Hepatocyte (in vitro differentiated cells): ENCODE measurements around the gene FAM53B. TPM values are rescaled to one million over a fixed set of nuclear protein-coding genes. Genes with fewer than 3 reads are reported as not detected.

Experiments used
- DNase-seq: peaks from one replicate; pipeline ENCODE4 v3.0.0-alpha.2; 2016; ENCODE audit warnings: low spot score
- H2AFZ ChIP-seq: fragments of 200-600 bp; sonication (generic); 2 replicates; pipeline ENCODE4 v1.6.0; 2016; ENCODE audit warnings: antibody characterized with exemption, mild to moderate bottlenecking
- H3K27ac ChIP-seq: fragments of 200-600 bp; sonication (generic); 2 replicates; pipeline ENCODE4 v1.5.1; 2016; ENCODE audit warnings: mild to moderate bottlenecking
- H3K27me3 ChIP-seq: fragments of 200-600 bp; sonication (generic); 2 replicates; pipeline ENCODE4 v1.6.1; 2016
- H3K36me3 ChIP-seq: fragments of 200-600 bp; sonication (generic); replicated peaks from 2 replicates; pipeline ENCODE4 v1.5.1; 2016; ENCODE audit warnings: low read depth; ENCODE audit not compliant: insufficient read depth
- H3K4me1 ChIP-seq: fragments of 200-600 bp; sonication (generic); 2 replicates; pipeline ENCODE4 v1.5.1; 2016; ENCODE audit warnings: mild to moderate bottlenecking, moderate library complexity; ENCODE audit not compliant: insufficient read depth
- H3K4me2 ChIP-seq: fragments of 200-600 bp; sonication (generic); 2 replicates; pipeline ENCODE4 v1.6.0; 2016
- H3K4me3 ChIP-seq: fragments of 200-600 bp; sonication (generic); 2 replicates; pipeline ENCODE4 v1.5.1; 2016; ENCODE audit warnings: mild to moderate bottlenecking
- H3K79me2 ChIP-seq: fragments of 200-600 bp; sonication (generic); 2 replicates; pipeline ENCODE4 v1.6.0; 2017; ENCODE audit warnings: mild to moderate bottlenecking
- H3K9me2 ChIP-seq: fragments of 200-600 bp; sonication (generic); replicated peaks from 2 replicates; pipeline ENCODE4 v1.6.0; 2017; ENCODE audit warnings: mild to moderate bottlenecking; ENCODE audit not compliant: insufficient read depth
- H3K9me3 ChIP-seq: fragments of 200-600 bp; sonication (generic); 2 replicates; pipeline ENCODE4 v1.5.1; 2016; ENCODE audit warnings: low read depth, mild to moderate bottlenecking
- H4K20me1 ChIP-seq: fragments of 200-600 bp; sonication (generic); 2 replicates; pipeline ENCODE4 v1.6.0; 2016; ENCODE audit warnings: mild to moderate bottlenecking; ENCODE audit not compliant: insufficient read depth, poor library complexity, severe bottlenecking
- CTCF ChIP-seq: fragments of 200-600 bp; sonication (generic); IDR thresholded peaks from 2 replicates; pipeline ENCODE4 v1.5.1; 2016; ENCODE audit warnings: antibody characterized with exemption, mild to moderate bottlenecking; ENCODE audit not compliant: poor library complexity
- EZH2 ChIP-seq: fragments of 200-600 bp; sonication (generic); IDR thresholded peaks from 2 replicates; pipeline ENCODE4 v1.6.1; 2016; ENCODE audit warnings: antibody characterized with exemption, mild to moderate bottlenecking, borderline replicate concordance
- EZH2phosphoT487 ChIP-seq: fragments of 200-600 bp; sonication (generic); IDR thresholded peaks from one replicate; pipeline ENCODE4 v1.6.1; 2018; ENCODE audit warnings: antibody characterized with exemption, mild to moderate bottlenecking, low read depth, moderate library complexity; ENCODE audit not compliant: unreplicated experiment, severe bottlenecking
- WGBS: methylation state at CpG from one replicate; pipeline ENCODE4 v1.1.6; 2016; ENCODE audit warnings: low lambda C conversion rate; ENCODE audit errors: missing lambda C conversion rate; 5-methylcytosine and 5-hydroxymethylcytosine counted together
- polyA plus RNA-seq: library from polyadenylated mRNA; unstranded; fragments of >200 nt; fragmentation: Nextera tagmentation; extraction: Ambion mirVana; gene quantifications from 2 replicates; pipeline ENCODE4 v1.2.1, GENCODE V29; 2016
- total RNA-seq: library from RNA; depleted of rRNA; stranded (reverse); fragments of >200 nt; gene quantifications from 2 replicates; pipeline ENCODE4 v1.2.3, GENCODE V29; 2014

Gene FAM53B
- total and polyA plus RNA-seq, 2 experiments from 2014 or later, result 10.3 to 23.6 TPM

- Histone ChIP-seq H3K4me2 (no peak overlapping the region), H2AFZ (no peak overlapping the region), H3K36me3 (no peaks in the 10 kb centered on the region), H3K79me2 (peaks cover 7% of the 10 kb centered on the region), H3K9me2 (no peaks in the 10 kb centered on the region), H3K27ac (no peak overlapping the region), H3K4me3 (no peak overlapping the region), H4K20me1 (peaks cover 2% of the 10 kb centered on the region), H3K4me1 (peaks cover 12% of the 10 kb centered on the region), H3K27me3 (no peaks in the 10 kb centered on the region), H3K9me3 (no peaks in the 10 kb centered on the region)
- no peak for TF ChIP-seq EZH2
- DNase-seq, result no peak
- 94% methylated on average over 16 of the region's 16 CpGs for WGBS
Observed at GRCh38 chr10:124624895-124625294, 119.3 kb downstream of the FAM53B start.

- Histone ChIP-seq H3K9me3 (no peaks in the 10 kb centered on the region), H3K4me1 (peaks cover 12% of the 10 kb centered on the region), H3K9me2 (no peaks in the 10 kb centered on the region), H2AFZ (no peak overlapping the region), H3K36me3 (no peaks in the 10 kb centered on the region), H3K79me2 (peaks cover 7% of the 10 kb centered on the region), H3K4me3 (no peak overlapping the region), H3K27ac (no peak overlapping the region), H3K27me3 (no peaks in the 10 kb centered on the region), H3K4me2 (no peak overlapping the region), H4K20me1 (peaks cover 2% of the 10 kb centered on the region)
- TF ChIP-seq EZH2, result no peak
- no peak for TF ChIP-seq EZH2phosphoT487
- TF ChIP-seq CTCF, result no peak
- 95% methylated on average over 9 of the region's 9 CpGs for WGBS
- no peak for DNase-seq
Observed at GRCh38 chr10:124624466-124624865, 119.7 kb downstream of the FAM53B start.

- peaks cover 7% of the 10 kb centered on the region for H3K79me2 ChIP-seq
- H3K27ac ChIP-seq, result no peak overlapping the region
- WGBS, result 97% methylated on average over 13 of the region's 13 CpGs
- H3K4me2 ChIP-seq, result no peak overlapping the region
- no peak for DNase-seq
- TF ChIP-seq CTCF, result no peak
- TF ChIP-seq EZH2, result no peak
- no peak for TF ChIP-seq EZH2phosphoT487
- no peaks in the 10 kb centered on the region for H3K36me3 ChIP-seq
- no peaks in the 10 kb centered on the region for H3K27me3 ChIP-seq
- no peak overlapping the region for H3K4me3 ChIP-seq
- H3K9me3 ChIP-seq, result no peaks in the 10 kb centered on the region
- H4K20me1 ChIP-seq, result peaks cover 2% of the 10 kb centered on the region
- no peak overlapping the region for H2AFZ ChIP-seq
- H3K4me1 ChIP-seq, result peaks cover 12% of the 10 kb centered on the region
- no peaks in the 10 kb centered on the region for H3K9me2 ChIP-seq
Observed at GRCh38 chr10:124624006-124624405, 120.2 kb downstream of the FAM53B start.

GRCh38 chr10:124622866-124623536 is 121.2 kb downstream of the FAM53B start:
- Histone ChIP-seq H3K27me3 (no peaks in the 10 kb centered on the region), H3K36me3 (no peaks in the 10 kb centered on the region), H4K20me1 (peaks cover 2% of the 10 kb centered on the region), H3K4me1 (peaks cover 12% of the 10 kb centered on the region), H3K27ac (no peak overlapping the region), H3K79me2 (peaks cover 7% of the 10 kb centered on the region), H2AFZ (no peak overlapping the region), H3K9me3 (no peaks in the 10 kb centered on the region), H3K4me3 (no peak overlapping the region), H3K9me2 (no peaks in the 10 kb centered on the region), H3K4me2 (no peak overlapping the region)
- no peak for TF ChIP-seq CTCF
- no peak for TF ChIP-seq EZH2
- no peak for TF ChIP-seq EZH2phosphoT487
- DNase-seq, result no peak
- WGBS, result 93% methylated on average over 30 of the region's 31 CpGs
